Embryonic facial prominence (tissue), 1 donor: ENCODE data around the gene AHNAK.
"Not testable (repeated sequence)": the region's sequence is repeated elsewhere in the genome, so short reads cannot be mapped to it uniquely, and the experiment has no call there.

Experiments used
- DNase-seq: peaks from one replicate; pipeline ENCODE4 v3.0.0-alpha.2; 2016; ENCODE audit errors: extremely low spot score

AHNAK gene

DNA sequence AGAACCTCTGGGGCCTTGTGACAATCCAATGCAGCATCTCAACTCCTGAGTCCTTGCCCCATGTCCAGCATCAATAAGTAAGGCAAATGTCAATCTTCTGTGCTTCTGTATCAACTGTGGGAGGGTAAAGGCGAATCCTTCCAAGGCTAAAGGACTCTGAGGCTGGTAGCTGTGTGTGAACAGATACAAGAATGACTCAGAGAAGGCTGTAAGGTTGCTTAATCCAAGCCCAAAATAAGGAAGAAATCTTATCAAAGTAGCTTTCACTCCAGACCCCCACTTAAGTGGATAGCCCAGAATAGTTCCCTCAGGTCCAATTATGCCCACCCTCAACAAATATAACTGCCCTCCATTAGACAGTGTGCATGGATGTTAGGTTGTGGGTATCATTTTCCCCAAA, 155.9 kb downstream of the AHNAK start:
- no peak for DNase-seq

DNA sequence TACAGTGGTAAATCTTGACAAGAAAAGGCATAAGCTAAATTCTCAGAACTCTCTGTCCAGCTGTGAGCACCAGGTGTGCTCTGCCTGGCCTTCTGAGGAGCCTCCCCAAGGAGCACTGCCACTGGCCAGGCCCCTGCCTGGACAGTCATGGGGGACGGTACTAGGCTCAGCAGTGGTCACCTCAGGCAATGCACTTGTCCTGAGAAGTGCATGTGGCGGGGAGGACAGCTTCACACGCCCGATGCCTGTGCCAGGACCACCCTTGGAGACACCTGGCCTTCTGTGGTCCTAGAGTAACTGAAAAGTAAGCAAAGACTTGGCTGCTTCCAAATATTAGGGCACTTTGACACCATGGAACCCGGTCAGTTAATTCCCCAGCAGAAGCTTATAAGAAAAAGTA, 156.4 kb downstream of the AHNAK start:
- no peak for DNase-seq

DNA sequence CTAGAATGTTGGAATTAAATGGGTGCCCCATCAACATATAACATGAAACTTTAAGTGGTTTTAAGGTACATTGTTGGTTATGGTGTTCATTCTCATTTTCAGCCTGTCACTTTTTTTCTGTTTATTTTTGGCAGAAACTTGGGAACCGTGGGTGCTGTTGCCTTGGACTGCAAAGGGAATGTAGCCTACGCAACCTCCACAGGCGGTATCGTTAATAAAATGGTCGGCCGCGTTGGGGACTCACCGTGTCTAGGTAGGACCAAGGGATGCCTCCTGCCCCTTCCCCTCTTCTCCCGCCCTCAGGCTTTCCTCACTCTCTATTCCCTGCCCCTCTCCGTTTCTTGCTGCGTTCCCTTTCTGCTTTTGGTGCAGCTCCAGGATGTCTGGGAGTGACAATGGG, 157.6 kb downstream of the AHNAK start:
- no peak for DNase-seq

DNA sequence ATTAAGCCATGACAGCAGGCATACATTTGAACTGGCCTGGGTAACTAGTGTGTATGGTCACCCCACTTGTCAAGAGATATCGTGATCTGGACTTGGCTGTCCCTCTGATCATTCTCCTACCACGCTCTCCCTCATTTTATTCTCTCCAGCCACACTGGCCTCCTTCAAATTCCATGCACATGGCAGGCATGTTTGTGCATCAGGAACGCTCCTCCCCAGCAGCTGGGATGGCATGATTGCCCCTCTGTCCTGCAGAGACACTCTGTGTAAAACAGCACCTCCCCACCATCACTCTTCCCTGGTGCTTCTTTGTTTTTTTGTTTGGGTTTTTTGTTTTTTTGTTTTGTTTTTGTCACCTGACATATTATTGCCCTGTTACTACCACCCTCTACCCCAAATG, 159.2 kb downstream of the AHNAK start:
- DNase-seq = no peak

DNA sequence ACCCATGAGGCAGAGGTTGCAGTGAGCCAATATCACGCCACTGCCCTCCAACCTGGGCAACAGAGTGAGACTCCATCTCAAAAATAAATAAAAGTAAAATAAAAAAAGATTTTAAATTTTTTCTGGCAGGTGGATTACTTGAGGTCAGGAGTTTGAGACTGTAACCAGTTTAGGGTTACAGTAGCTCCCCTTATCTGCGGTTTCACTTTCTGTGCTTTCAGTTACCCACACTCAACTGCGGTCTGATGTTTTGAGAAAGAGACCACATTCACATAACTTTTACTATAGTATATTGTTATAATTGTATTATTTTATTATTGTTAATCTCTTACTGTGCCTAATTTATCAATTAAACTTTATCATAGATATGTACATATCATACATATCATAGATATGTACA, 160.5 kb downstream of the AHNAK start:
- not testable (repeated sequence) for DNase-seq

DNA sequence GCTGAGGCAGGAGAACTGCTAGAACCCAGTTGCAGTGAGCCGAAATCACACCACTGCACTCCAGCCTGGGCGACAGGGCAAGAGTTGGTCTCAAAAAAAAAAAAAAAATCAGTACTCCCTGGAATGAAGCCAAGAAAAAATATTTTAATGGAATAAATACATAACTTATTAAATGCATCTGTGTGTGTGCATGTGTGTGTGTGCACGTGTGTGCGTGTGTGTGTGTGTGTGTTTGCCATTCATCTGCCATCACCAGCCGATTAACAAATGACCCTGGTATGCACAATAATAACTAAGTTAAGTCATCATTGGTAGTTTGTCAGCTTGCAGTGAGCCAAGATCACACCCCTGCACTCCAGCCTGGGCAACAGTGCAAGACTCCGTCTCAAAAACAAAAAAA, 162.8 kb downstream of the AHNAK start:
- DNase-seq = no peak
